HEK293 (cell line): ENCODE measurements around the gene LRP1B.
"Not testable (repeated sequence)": the region's sequence is repeated elsewhere in the genome, so short reads cannot be mapped to it uniquely, and the experiment has no call there.

Experiments
- CTCF ChIA-PET: fragments of 350-600 bp; formaldehyde crosslinking; extraction: SDS; loops from one replicate; lab custom pipeline; 2021; ENCODE audit warnings: antibody characterized with exemption; lab: Yijun Ruan, JAX
- POLR2A ChIA-PET: fragments of 300-600 bp; formaldehyde crosslinking; extraction: SDS; loops from one replicate; lab custom pipeline; 2020; ENCODE audit warnings: antibody characterized with exemption, inconsistent platforms; lab: Yijun Ruan, JAX
- H3K27ac ChIP-seq: fragments of 200-500 bp; sonication (Bioruptor generic); 2 replicates; pipeline ENCODE4 v1.5.1; 2014; ENCODE audit warnings: low read depth, low read length, control low read depth, inconsistent platforms; ENCODE audit errors: extremely low read depth
- H3K36me3 ChIP-seq, 2 experiments: fragments of 200-500 bp in 1 of 2; sonication (Bioruptor generic) in 1 of 2; 1 replicate in 1 of 2; 2 replicates in 1 of 2; pipeline ENCODE4 v1.5.1; 2014 to 2017; ENCODE audit warnings: inconsistent platforms in 2 of 2, low read length in 2 of 2; ENCODE audit not compliant: control insufficient read depth in 2 of 2, insufficient read depth in 1 of 2
- H3K4me1 ChIP-seq: fragments of 200-500 bp; sonication (Bioruptor generic); 2 replicates; pipeline ENCODE4 v1.5.1; 2014; ENCODE audit warnings: mild to moderate bottlenecking, low read length, inconsistent platforms; ENCODE audit not compliant: control insufficient read depth, insufficient read depth
- H3K4me3 ChIP-seq: 2 replicates; pipeline ENCODE4 v1.5.1; 2011; ENCODE audit warnings: low read depth, mild to moderate bottlenecking, control low read depth, low read length, moderate library complexity
- H3K9me3 ChIP-seq: fragments of 200-500 bp; sonication (Bioruptor generic); 2 replicates; pipeline ENCODE4 v1.5.1; 2014; ENCODE audit warnings: low read depth, low read length, inconsistent platforms; ENCODE audit not compliant: control insufficient read depth, insufficient read depth
- BCL11A ChIP-seq: fragments of 450-650 bp; formaldehyde crosslinking; IDR thresholded peaks from 2 replicates; pipeline ENCODE4 v1.5.1; 2016; ENCODE audit warnings: low read depth, missing biosample characterization, missing genetic modification characterization
- MEIS1 ChIP-seq: sonication (generic); formaldehyde crosslinking; IDR thresholded peaks from 2 replicates; pipeline ENCODE4 v1.8.1; 2022; ENCODE audit warnings: missing genetic modification reagents, mild to moderate bottlenecking, borderline replicate concordance
- REPIN1 ChIP-seq: fragments of 450-650 bp; formaldehyde crosslinking; IDR thresholded peaks from 2 replicates; pipeline ENCODE4 v1.5.1; 2017; ENCODE audit warnings: missing biosample characterization, missing genetic modification characterization, low read depth
- SALL2 ChIP-seq: fragments of 450-650 bp; formaldehyde crosslinking; IDR thresholded peaks from 2 replicates; pipeline ENCODE4 v1.5.0; 2017; ENCODE audit warnings: missing biosample characterization, mild to moderate bottlenecking, missing genetic modification characterization, borderline replicate concordance
- TCF7L2 ChIP-seq: IDR thresholded peaks from 2 replicates; pipeline ENCODE4 v1.6.1; 2011; ENCODE audit warnings: low read depth, mild to moderate bottlenecking, inconsistent platforms, low read length, moderate library complexity, borderline replicate concordance
- WT1 ChIP-seq: fragments of 450-650 bp; formaldehyde crosslinking; IDR thresholded peaks from 2 replicates; pipeline ENCODE4 v1.5.1; 2016; ENCODE audit warnings: missing biosample characterization, missing genetic modification characterization
- ZBTB21 ChIP-seq: fragments of 450-650 bp; formaldehyde crosslinking; IDR thresholded peaks from 2 replicates; pipeline ENCODE4 v1.5.1; 2017; ENCODE audit warnings: missing biosample characterization, missing genetic modification characterization
- ZNF184 ChIP-seq: fragments of 450-650 bp; IDR thresholded peaks from 2 replicates; pipeline ENCODE4 v1.5.1; 2018; ENCODE audit warnings: missing biosample characterization, mild to moderate bottlenecking, missing genetic modification characterization
- ZNF354C ChIP-seq: fragments of 450-650 bp; formaldehyde crosslinking; IDR thresholded peaks from 2 replicates; pipeline ENCODE4 v1.5.1; 2016; ENCODE audit warnings: missing biosample characterization, missing genetic modification characterization, low read depth, borderline replicate concordance
- ZNF514 ChIP-seq: fragments of 450-650 bp; formaldehyde crosslinking; IDR thresholded peaks from 2 replicates; pipeline ENCODE4 v1.5.1; 2016; ENCODE audit warnings: missing biosample characterization, missing genetic modification characterization
- ZNF658 ChIP-seq: fragments of 450-650 bp; formaldehyde crosslinking; IDR thresholded peaks from 2 replicates; pipeline ENCODE4; 2016; ENCODE audit warnings: missing biosample characterization, missing genetic modification characterization
- ZNF777 ChIP-seq: fragments of 450-650 bp; formaldehyde crosslinking; IDR thresholded peaks from 2 replicates; pipeline ENCODE4 v1.5.1; 2017; ENCODE audit warnings: missing biosample characterization, missing genetic modification characterization, borderline replicate concordance
- ZNF830 ChIP-seq: fragments of 450-650 bp; IDR thresholded peaks from 2 replicates; pipeline ENCODE4 v1.5.0; 2018; ENCODE audit warnings: missing biosample characterization, missing genetic modification characterization, low read depth, mild to moderate bottlenecking, moderate library complexity
- TF ChIP-seq, protein P1 (sequence below): fragments of 450-650 bp; formaldehyde crosslinking; IDR thresholded peaks from 2 replicates; pipeline ENCODE4 v1.5.1; 2016; ENCODE audit warnings: missing biosample characterization, missing genetic modification characterization
- TF ChIP-seq, protein P2 (sequence below): fragments of 450-650 bp; formaldehyde crosslinking; IDR thresholded peaks from 2 replicates; pipeline ENCODE4 v1.5.1; 2016; ENCODE audit warnings: missing biosample characterization, missing genetic modification characterization

Gene LRP1B

DNA sequence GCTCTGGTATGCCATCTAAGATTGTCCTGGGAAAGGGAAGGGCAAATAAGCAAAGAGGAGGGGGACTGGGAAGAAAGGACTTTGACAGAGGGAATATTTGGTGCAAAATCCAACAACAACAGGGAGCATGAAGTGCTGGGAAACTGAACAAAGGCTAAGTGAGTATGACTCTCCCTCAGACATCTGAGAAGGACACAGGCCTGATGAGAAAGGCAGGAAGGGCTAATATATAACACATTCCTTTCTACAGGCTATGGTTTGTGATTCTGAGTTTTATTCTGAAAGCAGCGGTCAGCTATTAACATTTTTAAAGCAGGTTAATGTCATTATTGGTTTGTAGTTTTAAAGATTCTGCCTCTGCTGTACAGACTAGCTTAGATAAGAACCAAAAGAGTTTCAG lies 1579.5 kb downstream of the LRP1B start (continued):
- no peak for TF ChIP-seq ZNF354C (tag by site-specific recombination)

DNA sequence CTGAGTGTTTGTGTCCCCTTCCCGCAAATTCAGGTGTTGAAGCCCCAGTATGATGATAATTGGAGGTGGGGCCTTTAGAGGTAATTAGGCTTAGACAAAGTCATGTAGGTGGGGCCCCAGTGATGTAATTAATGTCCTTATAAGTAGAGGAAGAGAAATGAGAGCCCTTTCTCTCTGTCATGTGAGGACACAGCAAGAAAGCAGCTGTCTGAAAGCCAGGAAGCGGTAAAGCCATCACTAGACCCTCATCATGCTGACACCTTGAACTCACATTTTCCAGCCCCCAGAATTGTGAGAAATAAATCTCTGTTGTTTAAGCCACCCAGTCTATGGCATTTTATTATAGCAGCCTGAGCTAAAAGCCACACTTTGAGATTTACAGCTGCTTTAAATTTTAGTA lies 1580.0 kb downstream of the LRP1B start:
- CTCF ChIA-PET: no interaction called here
- H3K27ac ChIP-seq: no peak overlapping the region

DNA sequence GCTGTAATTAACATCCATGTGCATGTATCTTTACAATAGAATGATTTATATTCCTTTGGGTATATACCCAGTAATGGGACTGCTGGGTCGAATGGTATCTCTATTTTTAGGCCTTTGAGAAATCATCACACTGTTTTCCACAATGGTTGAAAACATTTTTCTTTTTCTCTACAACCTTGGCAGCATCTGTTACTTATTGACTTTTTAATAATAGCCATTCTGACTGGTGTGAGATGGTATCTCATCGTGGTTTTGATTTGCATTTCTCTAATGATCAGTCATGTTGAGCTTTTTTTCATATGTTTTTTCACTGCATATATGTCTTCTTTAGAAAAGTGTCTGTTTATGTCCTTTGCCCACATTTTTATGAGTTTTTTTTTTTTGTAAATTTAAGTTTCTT lies 1586.0 kb downstream of the LRP1B start:
- not testable (repeated sequence) for H3K36me3 ChIP-seq, H3K27ac ChIP-seq, H3K4me1 ChIP-seq, H3K9me3 ChIP-seq, H3K4me3 ChIP-seq
- ChIA-PET CTCF (interaction anchor here (0.6 kb wide), 1 partner anchor 91 kb away, joined by 3 read pairs; no protein-coding TSS in a partner anchor), POLR2A (interaction anchor here (0.6 kb wide), 1 partner anchor 856 kb away, joined by 3 read pairs; no protein-coding TSS in a partner anchor)

More for the DNA sequence above, 1580.0 kb downstream of the LRP1B start:
- no peak overlapping the region for H3K4me3 ChIP-seq
- H3K4me1 ChIP-seq: no peaks in the 10 kb centered on the region
- no peaks in the 10 kb centered on the region for H3K9me3 ChIP-seq
- POLR2A ChIA-PET: no interaction called here
- TF ChIP-seq ZNF777 (tag by site-specific recombination) (no peak), MEIS1 (CRISPR knock-in tag) (no peak), ZNF830 (tag by site-specific recombination) (no peak), REPIN1 (no peak)
- no peaks in the 10 kb centered on the region for H3K36me3 ChIP-seq

DNA sequence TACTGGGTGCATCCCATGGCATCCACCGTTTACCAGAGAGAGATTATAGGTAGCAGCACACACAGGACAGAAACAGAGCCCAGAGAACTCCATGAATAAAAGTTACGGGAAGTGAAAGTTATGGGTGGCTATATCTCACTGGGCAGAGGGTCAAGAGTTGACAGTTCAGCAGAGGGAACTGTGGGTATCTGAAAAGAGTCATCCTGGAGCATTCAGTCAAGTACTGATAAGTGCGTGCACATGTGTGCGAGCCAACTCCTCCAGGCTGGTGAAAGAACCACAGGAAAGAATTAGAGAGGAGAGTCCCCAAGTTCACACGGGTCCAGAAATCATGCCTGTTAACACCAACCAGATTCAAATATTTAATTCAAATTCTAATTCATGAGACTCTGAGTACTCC lies 1588.2 kb downstream of the LRP1B start:
- ChIA-PET POLR2A (no interaction called here), CTCF (no interaction called here)
- TF ChIP-seq, protein P1, sequence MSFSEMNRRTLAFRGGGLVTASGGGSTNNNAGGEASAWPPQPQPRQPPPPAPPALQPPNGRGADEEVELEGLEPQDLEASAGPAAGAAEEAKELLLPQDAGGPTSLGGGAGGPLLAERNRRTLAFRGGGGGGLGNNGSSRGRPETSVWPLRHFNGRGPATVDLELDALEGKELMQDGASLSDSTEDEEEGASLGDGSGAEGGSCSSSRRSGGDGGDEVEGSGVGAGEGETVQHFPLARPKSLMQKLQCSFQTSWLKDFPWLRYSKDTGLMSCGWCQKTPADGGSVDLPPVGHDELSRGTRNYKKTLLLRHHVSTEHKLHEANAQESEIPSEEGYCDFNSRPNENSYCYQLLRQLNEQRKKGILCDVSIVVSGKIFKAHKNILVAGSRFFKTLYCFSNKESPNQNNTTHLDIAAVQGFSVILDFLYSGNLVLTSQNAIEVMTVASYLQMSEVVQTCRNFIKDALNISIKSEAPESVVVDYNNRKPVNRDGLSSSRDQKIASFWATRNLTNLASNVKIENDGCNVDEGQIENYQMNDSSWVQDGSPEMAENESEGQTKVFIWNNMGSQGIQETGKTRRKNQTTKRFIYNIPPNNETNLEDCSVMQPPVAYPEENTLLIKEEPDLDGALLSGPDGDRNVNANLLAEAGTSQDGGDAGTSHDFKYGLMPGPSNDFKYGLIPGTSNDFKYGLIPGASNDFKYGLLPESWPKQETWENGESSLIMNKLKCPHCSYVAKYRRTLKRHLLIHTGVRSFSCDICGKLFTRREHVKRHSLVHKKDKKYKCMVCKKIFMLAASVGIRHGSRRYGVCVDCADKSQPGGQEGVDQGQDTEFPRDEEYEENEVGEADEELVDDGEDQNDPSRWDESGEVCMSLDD (tag by site-specific recombination): no peak
- TF ChIP-seq ZNF184 (tag by site-specific recombination) (no peak), WT1 (tag by site-specific recombination) (no peak), TCF7L2 (no peak), BCL11A (no peak), ZNF514 (tag by site-specific recombination) (no peak), ZBTB21 (tag by site-specific recombination) (no peak), ZNF658 (tag by site-specific recombination) (no peak), SALL2 (tag by site-specific recombination) (no peak)
- TF ChIP-seq, protein P2, sequence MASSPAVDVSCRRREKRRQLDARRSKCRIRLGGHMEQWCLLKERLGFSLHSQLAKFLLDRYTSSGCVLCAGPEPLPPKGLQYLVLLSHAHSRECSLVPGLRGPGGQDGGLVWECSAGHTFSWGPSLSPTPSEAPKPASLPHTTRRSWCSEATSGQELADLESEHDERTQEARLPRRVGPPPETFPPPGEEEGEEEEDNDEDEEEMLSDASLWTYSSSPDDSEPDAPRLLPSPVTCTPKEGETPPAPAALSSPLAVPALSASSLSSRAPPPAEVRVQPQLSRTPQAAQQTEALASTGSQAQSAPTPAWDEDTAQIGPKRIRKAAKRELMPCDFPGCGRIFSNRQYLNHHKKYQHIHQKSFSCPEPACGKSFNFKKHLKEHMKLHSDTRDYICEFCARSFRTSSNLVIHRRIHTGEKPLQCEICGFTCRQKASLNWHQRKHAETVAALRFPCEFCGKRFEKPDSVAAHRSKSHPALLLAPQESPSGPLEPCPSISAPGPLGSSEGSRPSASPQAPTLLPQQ: no peak
- no peaks in the 10 kb centered on the region for H3K9me3 ChIP-seq
- no peaks in the 10 kb centered on the region for H3K36me3 ChIP-seq
- H3K4me1 ChIP-seq: no peaks in the 10 kb centered on the region
- H3K4me3 ChIP-seq: no peak overlapping the region
- no peak overlapping the region for H3K27ac ChIP-seq
